Muscle of leg (tissue), 11 donors: Measurements from ENCODE around the gene KLK15. TPM values are rescaled to one million over a fixed set of nuclear protein-coding genes. Genes with fewer than 3 reads are reported as not detected.
"Not testable (repeated sequence)": the region's sequence is repeated elsewhere in the genome, so short reads cannot be mapped to it uniquely, and the experiment has no call there.

Source experiments
- DNase-seq: peaks from one replicate; pipeline ENCODE4 v3.0.0; 2013
- H3K27ac ChIP-seq: one replicate; pipeline ENCODE4 v1.5.1; 2013; ENCODE audit warnings: mild to moderate bottlenecking, low read length, control low read depth
- H3K27me3 ChIP-seq: one replicate; pipeline ENCODE4 v1.6.1; 2013; ENCODE audit warnings: low read length; ENCODE audit not compliant: control insufficient read depth, insufficient read depth
- H3K36me3 ChIP-seq: one replicate; pipeline ENCODE4 v1.6.1; 2013; ENCODE audit warnings: low read length; ENCODE audit not compliant: control insufficient read depth, insufficient read depth
- H3K4me1 ChIP-seq: one replicate; pipeline ENCODE4 v1.6.1; 2013; ENCODE audit warnings: low read length; ENCODE audit not compliant: control insufficient read depth, insufficient read depth
- H3K4me3 ChIP-seq: one replicate; pipeline ENCODE4 v1.5.1; 2013; ENCODE audit warnings: low read length, control low read depth
- H3K9me3 ChIP-seq: replicated peaks from 2 replicates; pipeline ENCODE4 v1.6.1; 2013; ENCODE audit warnings: low read depth, low read length; ENCODE audit not compliant: control insufficient read depth
- WGBS: methylation state at CpG from one replicate; pipeline ENCODE4 v1.1.5; 2013; ENCODE audit warnings: missing lambda C conversion rate; ENCODE audit not compliant: insufficient coverage; 5-methylcytosine and 5-hydroxymethylcytosine counted together
- polyA plus RNA-seq, 8 donors: library from polyadenylated mRNA; unstranded; fragments of 120-200 nt; gene quantifications; one replicate each; pipeline versions ENCODE4 v1.2.1 to v1.2.3, GENCODE V29; 2013; ENCODE audit warnings: inconsistent platforms in 1 of 8, low replicate concordance in 1 of 8; ENCODE audit not compliant: insufficient read length in 8 of 8, insufficient read depth in 1 of 8
- total RNA-seq: library from RNA; stranded (reverse); fragments of 120-200 nt; gene quantifications from one replicate; pipeline ENCODE4 v1.2.4, GENCODE V29; 2013

The KLK15 gene
- total and polyA plus RNA-seq, 9 donors: 0.17 TPM; not detected in 8

DNA sequence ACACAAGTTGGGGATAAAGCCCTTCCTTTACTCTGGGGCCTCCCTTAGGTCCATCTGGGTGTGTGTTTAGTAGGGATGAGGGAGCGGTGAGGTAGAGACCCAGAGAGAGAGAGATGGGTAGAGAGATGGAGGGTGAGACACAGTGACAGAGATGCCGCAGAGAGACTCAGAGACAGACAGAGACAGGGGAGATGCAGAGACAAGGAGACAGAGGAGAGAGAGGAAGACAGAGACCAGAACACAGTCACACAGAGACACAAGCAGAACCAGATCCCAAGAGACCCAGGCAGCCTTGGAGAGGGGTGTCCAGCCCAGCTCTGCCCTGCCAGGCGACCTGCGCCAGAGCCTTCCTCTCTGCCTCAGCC lies 12.1 kb downstream of the KLK15 start:
- no peak overlapping the region for H3K4me3 ChIP-seq
- H3K27me3 ChIP-seq: peaks cover 61% of the 10 kb centered on the region
- 62% methylated on average over 4 of the region's 4 CpGs for WGBS
- H3K9me3 ChIP-seq: no peaks in the 10 kb centered on the region
- H3K4me1 ChIP-seq: peaks cover 13% of the 10 kb centered on the region
- no peaks in the 10 kb centered on the region for H3K36me3 ChIP-seq
- H3K27ac ChIP-seq: no peak overlapping the region
- DNase-seq: no peak

DNA sequence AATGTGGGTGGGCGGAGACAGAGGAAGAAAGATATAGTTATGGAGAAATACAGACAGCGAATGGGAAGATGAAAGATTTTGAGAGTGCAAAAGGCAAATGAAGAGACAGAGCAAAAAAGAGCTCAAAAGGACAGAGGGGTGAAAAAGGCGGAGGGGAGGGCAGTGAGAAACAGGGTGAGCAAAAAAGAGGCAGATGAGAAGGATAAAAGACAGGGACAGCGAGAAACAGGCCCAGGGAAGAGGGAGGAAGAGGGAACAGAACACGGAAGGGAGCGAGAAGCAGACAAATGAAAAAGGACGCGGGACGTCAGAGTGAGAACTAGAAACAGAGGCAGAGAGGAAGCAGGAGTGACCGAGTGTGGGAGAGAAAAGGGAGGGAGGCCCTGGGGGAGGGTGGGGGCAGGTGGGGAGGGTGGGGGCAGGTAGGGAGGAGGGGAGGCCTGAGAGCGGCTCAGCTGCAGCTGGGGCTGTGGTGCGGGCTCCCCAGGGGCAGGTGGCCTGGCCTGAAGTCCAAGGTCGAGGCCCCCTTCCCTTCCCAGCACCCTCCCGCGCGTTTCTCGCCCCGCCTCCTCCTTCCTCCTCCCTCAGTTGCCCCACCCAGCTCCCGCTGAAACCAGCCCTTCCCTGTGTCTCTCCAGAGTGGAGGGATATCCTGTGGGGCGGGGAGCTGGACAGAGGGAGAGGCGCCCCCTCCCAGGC lies 12.7 kb downstream of the KLK15 start:
- Histone ChIP-seq H3K36me3 (no peaks in the 10 kb centered on the region), H3K4me1 (peaks cover 13% of the 10 kb centered on the region), H3K27me3 (peaks cover 63% of the 10 kb centered on the region), H3K4me3 (no peak overlapping the region), H3K9me3 (no peaks in the 10 kb centered on the region), H3K27ac (no peak overlapping the region)
- 13% methylated on average over 7 of the region's 21 CpGs for WGBS
- DNase-seq: no peak

DNA sequence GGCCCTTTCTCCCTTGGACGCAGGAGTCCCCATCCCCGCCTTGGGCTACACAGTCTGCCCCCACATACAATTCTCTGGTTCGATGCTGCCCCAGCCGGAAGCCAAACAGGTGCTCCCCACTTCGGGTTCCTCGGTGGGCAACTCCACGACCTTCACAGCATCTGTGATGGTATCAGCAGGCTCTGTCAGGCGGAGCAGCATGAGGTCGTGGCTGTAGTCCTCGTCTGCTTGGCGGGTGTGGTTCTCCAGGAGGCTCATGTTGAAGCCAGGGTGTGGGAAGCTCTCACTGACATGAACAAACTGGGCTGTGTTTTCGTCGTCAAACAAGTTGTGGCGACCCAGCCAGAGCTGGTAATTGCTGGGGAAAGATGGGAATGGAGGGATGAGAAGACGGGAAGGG lies 13.3 kb downstream of the KLK15 start:
- Histone ChIP-seq H3K27ac (no peak overlapping the region), H3K36me3 (no peaks in the 10 kb centered on the region), H3K4me1 (peaks cover 13% of the 10 kb centered on the region), H3K4me3 (no peak overlapping the region), H3K9me3 (no peaks in the 10 kb centered on the region), H3K27me3 (peaks cover 69% of the 10 kb centered on the region)
- DNase-seq: no peak
- 16% methylated on average over 10 of the region's 15 CpGs for WGBS

DNA sequence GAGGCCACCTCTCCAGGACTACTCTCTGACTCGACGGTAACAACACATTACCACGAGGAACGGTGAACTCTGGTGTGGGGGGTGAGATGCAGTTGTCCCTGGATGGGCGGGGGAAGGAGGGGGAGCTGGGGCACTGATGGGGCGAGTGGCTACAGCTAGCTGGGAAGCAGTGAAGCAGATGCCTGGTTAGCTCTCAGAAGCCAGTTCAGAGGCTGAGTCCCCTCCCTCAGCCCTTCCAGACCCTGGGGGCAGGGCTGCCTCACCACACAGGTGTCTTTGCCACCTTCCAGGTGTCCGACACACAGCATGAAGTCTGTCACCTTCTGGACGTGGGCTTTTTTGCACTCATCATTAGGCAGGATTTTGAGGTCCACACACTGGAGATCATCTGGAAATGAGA lies 13.7 kb downstream of the KLK15 start:
- WGBS: 24% methylated on average over 3 of the region's 8 CpGs
- peaks cover 70% of the 10 kb centered on the region for H3K27me3 ChIP-seq
- H3K36me3 ChIP-seq: no peaks in the 10 kb centered on the region
- peaks cover 13% of the 10 kb centered on the region for H3K4me1 ChIP-seq
- no peak overlapping the region for H3K27ac ChIP-seq
- no peak for DNase-seq
- no peak overlapping the region for H3K4me3 ChIP-seq
- no peaks in the 10 kb centered on the region for H3K9me3 ChIP-seq

DNA sequence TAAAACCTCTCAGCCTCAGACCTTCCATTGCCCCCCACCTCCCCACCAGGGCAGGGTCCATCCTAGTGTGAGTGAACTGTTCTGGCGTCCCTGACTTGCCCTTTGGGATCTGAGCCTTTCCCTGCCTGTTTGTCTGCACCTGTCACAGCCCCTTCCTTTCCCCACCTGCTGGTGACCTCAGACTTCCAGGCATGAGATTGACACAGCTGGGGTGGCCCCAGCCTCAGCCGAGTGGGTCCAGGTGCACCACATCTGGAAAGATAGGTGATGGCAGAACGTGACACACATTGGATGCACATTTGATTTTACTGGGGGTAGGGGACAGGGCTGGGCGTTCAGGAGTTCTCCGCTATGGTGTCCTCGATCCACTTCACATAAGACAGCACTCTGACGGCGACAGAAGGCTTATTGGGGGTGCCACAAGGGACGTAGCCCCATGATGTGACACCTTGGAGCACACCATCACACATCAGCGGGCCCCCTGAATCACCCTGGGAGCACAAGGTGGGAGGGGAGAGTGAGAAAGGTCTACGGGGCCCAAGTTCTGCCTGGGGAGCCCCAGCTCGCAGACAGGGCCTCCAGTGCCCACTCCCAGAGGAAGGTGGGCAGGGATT lies 14.4 kb downstream of the KLK15 start:
- DNase-seq: no peak
- Histone ChIP-seq H3K4me3 (no peak overlapping the region), H3K9me3 (no peaks in the 10 kb centered on the region), H3K27me3 (peaks cover 70% of the 10 kb centered on the region), H3K4me1 (peaks cover 12% of the 10 kb centered on the region), H3K36me3 (no peaks in the 10 kb centered on the region), H3K27ac (no peak overlapping the region)
- WGBS: 54% methylated on average over 7 of the region's 12 CpGs

DNA sequence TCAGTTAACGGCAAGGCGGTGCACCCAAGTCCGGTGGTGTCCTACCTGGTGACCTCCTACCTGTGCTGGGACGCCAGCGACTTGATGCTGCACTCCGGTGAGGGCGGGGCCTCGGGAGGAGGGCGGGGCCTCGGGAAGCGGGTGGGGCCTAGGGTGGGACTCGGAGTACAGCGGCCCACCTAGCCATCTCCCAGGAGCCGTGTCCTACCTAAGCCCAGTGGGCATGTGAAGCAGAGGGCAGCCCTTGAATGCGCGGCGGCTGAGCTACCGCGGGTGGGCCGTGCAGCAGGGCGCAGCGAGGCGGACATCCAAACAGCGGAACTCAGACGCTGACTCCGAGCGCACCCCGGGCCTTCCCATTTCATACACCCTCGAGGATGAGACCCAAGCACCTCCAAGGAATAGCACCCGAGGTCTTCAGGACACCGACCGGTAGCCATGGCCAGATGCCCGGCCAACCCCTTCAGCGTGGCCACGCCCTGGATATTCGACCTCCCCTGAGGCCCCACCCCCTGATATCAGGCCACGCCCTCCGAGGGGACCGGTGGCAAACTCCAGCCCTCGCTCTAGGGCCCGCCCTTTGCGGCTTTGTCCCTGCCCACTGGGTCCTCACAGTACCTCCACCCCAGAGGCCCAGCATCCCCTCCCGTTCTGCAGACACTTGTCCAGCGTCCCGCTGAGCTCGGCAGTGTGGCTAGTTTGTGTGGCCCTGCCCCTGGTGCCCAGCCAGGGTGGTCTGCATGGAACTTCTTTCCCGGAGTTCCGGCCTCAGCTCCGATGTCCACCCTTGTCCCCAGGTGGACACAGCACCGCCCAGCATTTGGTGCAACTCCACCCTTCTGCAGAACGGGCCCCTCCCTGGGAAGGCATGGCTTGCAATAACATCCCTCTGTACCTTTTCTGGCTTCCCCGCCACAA lies 15.2 kb downstream of the KLK15 start:
- Histone ChIP-seq H3K27me3 (peaks cover 67% of the 10 kb centered on the region), H3K4me1 (peaks cover 10% of the 10 kb centered on the region), H3K9me3 (no peaks in the 10 kb centered on the region), H3K4me3 (no peak overlapping the region), H3K27ac (no peak overlapping the region), H3K36me3 (no peaks in the 10 kb centered on the region)
- 5% methylated on average over 43 of the region's 52 CpGs for WGBS
- no peak for DNase-seq

DNA sequence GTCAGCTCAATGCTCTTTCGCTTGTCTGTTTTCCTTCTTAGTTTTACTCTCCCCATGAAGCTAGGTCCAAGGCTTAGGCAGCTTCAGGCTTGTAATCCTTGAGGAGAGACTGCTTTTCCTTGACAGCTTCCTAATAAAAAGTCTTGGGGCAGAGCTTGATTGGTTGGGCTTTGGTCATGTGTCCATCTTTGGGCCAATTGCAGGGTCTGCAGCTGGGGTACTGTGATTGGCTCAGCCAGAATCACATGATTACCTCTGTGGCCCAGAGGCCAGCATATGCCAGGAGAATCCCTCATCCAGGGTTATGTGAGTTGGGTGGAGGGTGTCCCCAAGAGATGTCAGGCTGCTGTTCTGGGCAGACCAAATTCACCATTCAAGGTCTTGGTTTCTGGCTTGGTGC lies 17.9 kb downstream of the KLK15 start:
- Histone ChIP-seq H3K36me3 (no peaks in the 10 kb centered on the region), H3K4me3 (no peak overlapping the region), H3K27me3 (peaks cover 43% of the 10 kb centered on the region), H3K4me1 (peaks cover 7% of the 10 kb centered on the region), H3K27ac (no peak overlapping the region), H3K9me3 (no peaks in the 10 kb centered on the region)
- DNase-seq: no peak
- 100% methylated on average over 1 of the region's 1 CpG for WGBS

DNA sequence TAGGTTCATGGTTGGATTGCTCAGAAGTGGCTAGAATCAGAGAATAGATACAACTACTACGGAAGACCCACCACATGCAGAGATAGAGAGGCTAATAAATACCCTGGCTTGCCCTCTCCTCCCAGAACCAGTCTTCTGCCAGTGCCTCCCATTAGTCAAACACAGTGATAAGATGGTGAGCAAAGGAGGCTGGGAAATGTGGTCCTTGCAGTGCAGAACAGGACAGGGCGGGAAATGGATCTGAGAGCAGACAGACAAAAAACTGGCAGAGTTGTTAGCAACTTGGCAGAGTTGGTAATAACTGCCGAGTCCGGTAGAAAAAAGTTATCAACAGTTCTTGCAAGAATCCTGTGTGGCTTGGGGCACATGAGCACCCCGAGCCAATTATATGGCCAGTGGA lies 18.5 kb downstream of the KLK15 start:
- Histone ChIP-seq H3K36me3 (no peaks in the 10 kb centered on the region), H3K9me3 (no peaks in the 10 kb centered on the region), H3K27me3 (peaks cover 39% of the 10 kb centered on the region), H3K4me3 (no peak overlapping the region), H3K27ac (no peak overlapping the region), H3K4me1 (peaks cover 7% of the 10 kb centered on the region)
- no peak for DNase-seq
- 92% methylated on average over 4 of the region's 5 CpGs for WGBS

DNA sequence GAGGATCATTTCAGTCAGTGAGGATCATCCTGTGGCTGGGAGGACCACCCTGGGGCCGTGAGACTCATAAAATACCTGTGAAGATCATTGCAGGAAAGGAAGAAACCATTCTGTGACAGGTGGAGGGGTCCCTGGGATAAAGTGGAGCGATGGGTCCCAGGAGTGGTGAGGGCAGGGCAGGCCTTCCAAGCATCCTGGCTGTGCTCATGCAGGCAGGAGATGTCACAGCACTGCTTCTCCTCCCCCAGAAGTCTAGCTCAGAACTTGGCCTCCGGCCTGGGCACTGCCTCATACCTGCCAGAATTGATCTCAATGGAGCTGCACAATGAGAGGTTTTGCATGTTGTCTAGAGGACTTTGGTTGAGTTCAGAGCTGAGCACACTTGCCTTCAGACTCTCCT lies 20.9 kb downstream of the KLK15 start:
- Histone ChIP-seq H3K4me3 (no peak overlapping the region), H3K9me3 (no peaks in the 10 kb centered on the region), H3K27ac (no peak overlapping the region), H3K4me1 (no peaks in the 10 kb centered on the region), H3K27me3 (peaks cover 16% of the 10 kb centered on the region), H3K36me3 (no peaks in the 10 kb centered on the region)
- WGBS: 60% methylated on average over 2 of the region's 3 CpGs
- no peak for DNase-seq

DNA sequence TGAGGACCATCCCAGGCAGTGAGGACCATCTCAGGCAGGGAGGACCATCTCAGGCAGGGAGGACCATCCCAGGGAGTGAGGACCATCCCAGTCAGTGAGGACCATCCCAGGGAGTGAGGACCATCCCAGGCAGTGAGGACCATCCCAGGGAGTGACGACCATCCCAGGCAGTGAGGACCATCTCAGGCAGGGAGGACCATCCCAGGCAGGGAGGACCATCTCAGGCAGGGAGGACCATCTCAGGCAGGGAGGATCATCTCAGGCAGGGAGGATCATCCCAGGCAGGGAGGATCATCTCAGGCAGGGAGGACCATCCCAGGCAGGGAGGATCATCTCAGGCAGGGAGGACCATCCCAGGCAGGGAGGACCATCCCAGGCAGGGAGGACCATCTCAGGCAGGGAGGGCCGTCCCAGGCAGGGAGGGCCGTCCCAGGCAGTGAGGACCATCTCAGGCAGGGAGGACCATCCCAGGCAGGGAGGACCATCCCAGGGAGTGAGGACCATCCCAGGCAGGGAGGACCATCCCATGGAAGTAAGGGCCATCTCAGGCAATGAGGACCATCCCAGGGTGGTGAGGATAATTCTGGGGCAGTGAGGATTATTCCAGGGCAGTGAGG lies 21.6 kb downstream of the KLK15 start:
- H3K36me3 ChIP-seq, H3K9me3 ChIP-seq, H3K4me3 ChIP-seq, H3K27ac ChIP-seq, H3K4me1 ChIP-seq, DNase-seq: not testable (repeated sequence)
- WGBS: 49% methylated on average over 3 of the region's 3 CpGs
- peaks cover 11% of the 10 kb centered on the region for H3K27me3 ChIP-seq
